GM23338 (cell line): ENCODE data around the gene CIAO2A. TPM values are rescaled to one million over a fixed set of nuclear protein-coding genes. Genes with fewer than 3 reads are reported as not detected.
"Not testable (repeated sequence)": the region's sequence is repeated elsewhere in the genome, so short reads cannot be mapped to it uniquely, and the experiment has no call there.

Experiments used
- ATAC-seq: fragments of 200-7000 bp; cut with Tn5 transposase; 3 replicates; pipeline ENCODE4 v1.9.1; 2020
- DNase-seq: peaks from one replicate; pipeline ENCODE4 v3.0.0-alpha.2; 2015; ENCODE audit warnings: low spot score
- H2AFZ ChIP-seq: fragments of 200-600 bp; sonication (generic); 2 replicates; pipeline ENCODE4 v1.8.0; 2016; ENCODE audit warnings: antibody characterized with exemption, mild to moderate bottlenecking, moderate library complexity
- H3F3A ChIP-seq: fragments of 200-600 bp; sonication (generic); replicated peaks from 2 replicates; pipeline ENCODE4 v1.8.0; 2017; ENCODE audit warnings: antibody characterized with exemption, mixed run types, low read depth
- H3K27ac ChIP-seq: fragments of 200-600 bp; sonication (generic); 2 replicates; pipeline ENCODE4 v1.6.1; 2016; ENCODE audit warnings: low read depth
- H3K27me3 ChIP-seq: fragments of 200-600 bp; sonication (generic); 2 replicates; pipeline ENCODE4 v1.8.0; 2016; ENCODE audit warnings: mild to moderate bottlenecking, mixed run types, moderate library complexity; ENCODE audit not compliant: insufficient read depth
- H3K36me3 ChIP-seq: fragments of 200-600 bp; sonication (generic); 2 replicates; pipeline ENCODE4 v1.8.0; 2016; ENCODE audit warnings: mild to moderate bottlenecking; ENCODE audit not compliant: insufficient read depth
- H3K4me1 ChIP-seq: fragments of 200-600 bp; sonication (generic); 2 replicates; pipeline ENCODE4 v1.8.0; 2016; ENCODE audit warnings: mild to moderate bottlenecking, moderate library complexity; ENCODE audit not compliant: insufficient read depth
- H3K4me2 ChIP-seq: fragments of 200-600 bp; sonication (generic); 2 replicates; pipeline ENCODE4 v1.7.1; 2017; ENCODE audit warnings: mixed run types
- H3K4me3 ChIP-seq: fragments of 200-600 bp; sonication (generic); 2 replicates; pipeline ENCODE4 v1.6.1; 2016; ENCODE audit warnings: mixed run types
- H3K79me2 ChIP-seq: fragments of 200-600 bp; sonication (generic); replicated peaks from 2 replicates; pipeline ENCODE4 v1.8.0; 2017; ENCODE audit warnings: mild to moderate bottlenecking; ENCODE audit not compliant: insufficient read depth
- H3K9me2 ChIP-seq: fragments of 200-600 bp; sonication (generic); 2 replicates; pipeline ENCODE4 v1.8.0; 2017; ENCODE audit not compliant: insufficient read depth
- H4K20me1 ChIP-seq: fragments of 200-600 bp; sonication (generic); replicated peaks from 2 replicates; pipeline ENCODE4 v1.8.0; 2017; ENCODE audit warnings: mild to moderate bottlenecking; ENCODE audit not compliant: insufficient read depth
- H3K27ac Mint-ChIP-seq: 2 replicates; pipeline ENCODE4 v1.8.0; 2020; ENCODE audit warnings: inconsistent platforms, mild to moderate bottlenecking, moderate library complexity, mixed read lengths
- H3K27me3 Mint-ChIP-seq: 3 replicates; pipeline ENCODE4 v1.8.0; 2022; ENCODE audit warnings: low read depth, mild to moderate bottlenecking, moderate library complexity, mixed read lengths, inconsistent platforms; ENCODE audit not compliant: insufficient read depth, poor library complexity
- H3K36me3 Mint-ChIP-seq: 3 replicates; pipeline ENCODE4 v1.8.0; 2021; ENCODE audit warnings: low read depth, mild to moderate bottlenecking, inconsistent platforms, moderate library complexity, mixed read lengths
- H3K4me1 Mint-ChIP-seq: 3 replicates; pipeline ENCODE4 v1.8.0; 2020; ENCODE audit warnings: mild to moderate bottlenecking, inconsistent platforms, mixed read lengths
- H3K4me3 Mint-ChIP-seq: 3 replicates; pipeline ENCODE4 v1.8.0; 2021; ENCODE audit warnings: moderate library complexity, mild to moderate bottlenecking, inconsistent platforms, mixed read lengths
- H3K9me3 Mint-ChIP-seq: 3 replicates; pipeline ENCODE4 v1.8.0; 2020; ENCODE audit warnings: moderate library complexity, mild to moderate bottlenecking, inconsistent platforms, mixed read lengths
- POLR2AphosphoS5 ChIP-seq: IDR thresholded peaks from 2 replicates; pipeline ENCODE4 v1.6.1; 2016; ENCODE audit warnings: antibody characterized with exemption, low read depth
- ZNF331 ChIP-seq: fragments of 250-450 bp; sonication (Bioruptor Pico); IDR thresholded peaks from 2 replicates; pipeline ENCODE4 v1.5.0; 2020; ENCODE audit warnings: low read depth, mild to moderate bottlenecking, moderate library complexity
- ZNF462 ChIP-seq: fragments of 250-450 bp; sonication (Bioruptor Pico); IDR thresholded peaks from 2 replicates; pipeline ENCODE4 v1.5.0; 2020; ENCODE audit warnings: mild to moderate bottlenecking, moderate library complexity
- polyA plus RNA-seq: library from polyadenylated mRNA; unstranded; fragments of >200 nt; fragmentation: Nextera tagmentation; extraction: Ambion mirVana; gene quantifications from 2 replicates; pipeline ENCODE4 v1.2.1, GENCODE V29; 2016
- total RNA-seq: library from RNA; depleted of rRNA; stranded (reverse); fragments of >200 nt; shearing (Covaris generic); gene quantifications from 2 replicates; pipeline ENCODE4 v1.2.3, GENCODE V29; 2014
- TF ChIP-seq, protein P1 (sequence below), 2 experiments: fragments of 200-600 bp in 1 of 2; sonication (generic) in 1 of 2; conservative IDR thresholded peaks; 2 replicates each; pipeline versions ENCODE4 v1.5.1 to v1.6.1; 2016 to 2017; ENCODE audit warnings: antibody characterized with exemption in 2 of 2, low read depth in 2 of 2, mild to moderate bottlenecking in 2 of 2, moderate library complexity in 1 of 2

Gene CIAO2A
- total and polyA plus RNA-seq, 2 experiments from 2014 or later, result 132 to 318 TPM

GRCh38 chr15:64121614-64122013 is 28.0 kb upstream of the CIAO2A start (continued):
- no peak for TF ChIP-seq ZNF462
- TF ChIP-seq ZNF331 (CRISPR knock-in tag), result no peak
- TF ChIP-seq, protein P1, sequence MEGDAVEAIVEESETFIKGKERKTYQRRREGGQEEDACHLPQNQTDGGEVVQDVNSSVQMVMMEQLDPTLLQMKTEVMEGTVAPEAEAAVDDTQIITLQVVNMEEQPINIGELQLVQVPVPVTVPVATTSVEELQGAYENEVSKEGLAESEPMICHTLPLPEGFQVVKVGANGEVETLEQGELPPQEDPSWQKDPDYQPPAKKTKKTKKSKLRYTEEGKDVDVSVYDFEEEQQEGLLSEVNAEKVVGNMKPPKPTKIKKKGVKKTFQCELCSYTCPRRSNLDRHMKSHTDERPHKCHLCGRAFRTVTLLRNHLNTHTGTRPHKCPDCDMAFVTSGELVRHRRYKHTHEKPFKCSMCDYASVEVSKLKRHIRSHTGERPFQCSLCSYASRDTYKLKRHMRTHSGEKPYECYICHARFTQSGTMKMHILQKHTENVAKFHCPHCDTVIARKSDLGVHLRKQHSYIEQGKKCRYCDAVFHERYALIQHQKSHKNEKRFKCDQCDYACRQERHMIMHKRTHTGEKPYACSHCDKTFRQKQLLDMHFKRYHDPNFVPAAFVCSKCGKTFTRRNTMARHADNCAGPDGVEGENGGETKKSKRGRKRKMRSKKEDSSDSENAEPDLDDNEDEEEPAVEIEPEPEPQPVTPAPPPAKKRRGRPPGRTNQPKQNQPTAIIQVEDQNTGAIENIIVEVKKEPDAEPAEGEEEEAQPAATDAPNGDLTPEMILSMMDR (conservative IDR thresholded peaks at IDR 0.05; ENCODE audit: low read depth in 2 of 2), result no peak
- TF ChIP-seq POLR2AphosphoS5, result no peak

DNA sequence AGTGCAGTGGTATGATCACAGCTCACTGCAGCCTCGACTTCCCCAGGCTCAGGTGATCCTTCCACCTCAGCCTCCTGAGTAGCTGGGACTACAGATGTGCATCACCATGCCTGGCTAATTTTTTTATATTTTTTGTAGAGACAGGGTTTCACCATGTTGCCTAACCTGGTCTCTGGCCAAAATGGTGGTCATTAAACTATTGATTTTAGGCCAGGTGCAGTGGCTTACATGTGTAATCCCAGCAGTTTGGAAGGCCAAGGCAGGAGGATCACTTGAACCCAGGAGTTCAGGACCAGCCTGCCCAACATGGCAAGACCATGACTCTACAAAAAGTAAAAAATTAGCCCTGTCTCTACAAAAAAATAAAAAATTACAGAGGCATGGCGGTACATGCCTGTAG is 26.7 kb upstream of the CIAO2A start:
- peaks cover 21% of the 10 kb centered on the region; the same call in 2 of the 3 replicates for H3K36me3 Mint-ChIP-seq
- not testable (repeated sequence) for H3K9me2 ChIP-seq, H3K79me2 ChIP-seq, H3K27me3 Mint-ChIP-seq, H3K4me3 Mint-ChIP-seq, H3K27ac Mint-ChIP-seq, H3K9me3 Mint-ChIP-seq, H3K27ac ChIP-seq, DNase-seq, H3K4me2 ChIP-seq, H3K4me1 Mint-ChIP-seq, H3K4me1 ChIP-seq, H3K4me3 ChIP-seq, H4K20me1 ChIP-seq, H3K27me3 ChIP-seq, ATAC-seq, H2AFZ ChIP-seq, H3F3A ChIP-seq
- peaks cover 20% of the 10 kb centered on the region; the same call in 1 of the 2 replicates for H3K36me3 ChIP-seq
